ENCODE results near the gene SYCE3.

GRCh38 chr22:50607659-50608020 lies 44.9 kb upstream of the SYCE3 start:
- no peak for TF ChIP-seq CTCF (conservative IDR thresholded peaks at IDR 0.05; ENCODE audit: low read depth, low read length)
- no peak for TF ChIP-seq EZH2phosphoT487 (IDR thresholded peaks at IDR 0.05; ENCODE audit: borderline replicate concordance, low read length)
